Activated CD4-positive, alpha-beta T cell treated with anti-CD3 and anti-CD28 coated beads for 4 hours (primary cell): Measurements from ENCODE around the gene NKX2-4.
"Not testable (repeated sequence)": the region's sequence is repeated elsewhere in the genome, so short reads cannot be mapped to it uniquely, and the experiment has no call there.

Experiments
- DNase-seq, 2 donors: peaks; one replicate each; pipeline ENCODE4 v3.0.0-alpha.2; 2020

NKX2-4 gene

DNA sequence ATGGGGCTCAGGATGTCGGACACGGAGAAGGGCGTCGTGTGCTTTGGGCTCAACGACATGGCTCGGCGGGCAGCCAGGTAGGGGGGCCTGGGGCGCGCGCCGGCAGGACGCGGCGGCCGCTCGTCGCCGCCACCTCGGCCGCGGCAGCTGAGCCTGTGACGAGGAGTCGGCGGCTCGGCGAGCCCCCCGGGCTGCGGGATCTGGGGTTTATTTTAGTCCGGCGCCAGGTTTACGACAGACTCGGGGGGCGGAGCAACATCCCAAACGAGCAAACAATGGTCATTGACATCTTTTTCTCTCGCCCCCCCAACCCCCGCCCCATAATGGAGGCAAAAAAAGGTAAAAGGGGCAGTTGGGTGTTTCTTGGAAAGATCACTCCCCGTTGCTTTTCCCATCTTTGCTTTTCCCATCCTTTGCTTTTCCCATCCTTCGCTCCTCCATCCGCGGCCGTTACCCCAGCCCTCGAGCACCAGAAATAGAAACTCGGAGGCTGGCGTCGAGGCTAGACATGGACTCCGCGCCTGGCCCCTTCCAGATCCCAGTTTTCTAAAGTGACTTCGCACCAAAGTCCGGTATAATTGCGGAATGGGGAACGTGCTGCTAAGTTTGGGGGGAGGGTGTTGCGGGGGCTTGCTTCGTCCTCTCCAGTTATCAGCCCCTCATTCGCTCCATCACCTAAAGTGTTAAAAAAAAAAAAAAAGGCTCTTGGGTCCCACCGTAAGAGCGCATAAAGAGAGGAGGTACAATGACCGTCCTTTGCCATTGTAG is at the start of gene NKX2-4:
Gene NKX2-4, minus strand, starts transcription at position 186 of the 768 bp plus-strand sequence. Its CDS starts 127 bp downstream, at position 59.
- DNase-seq = no peak

DNA sequence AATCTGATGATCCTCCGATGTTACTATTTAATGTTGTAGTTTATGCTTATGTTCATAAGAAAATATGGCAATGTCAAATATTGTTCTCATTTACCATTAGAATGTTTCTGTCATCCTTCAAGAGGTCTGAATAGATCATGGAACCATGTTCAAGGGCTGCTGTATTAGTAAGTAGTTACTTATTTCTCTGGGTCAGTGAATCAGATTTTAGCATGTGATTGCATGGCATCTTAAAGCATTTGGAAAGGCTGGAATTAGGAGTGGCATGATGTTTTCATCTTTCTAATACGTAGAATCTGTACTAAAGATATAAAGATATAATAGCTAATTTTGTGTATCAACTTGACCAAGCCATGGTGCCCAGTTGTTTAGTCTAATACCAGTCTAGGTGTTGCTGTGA is 40.5 kb upstream of the NKX2-4 start:
- no peak for DNase-seq

DNA sequence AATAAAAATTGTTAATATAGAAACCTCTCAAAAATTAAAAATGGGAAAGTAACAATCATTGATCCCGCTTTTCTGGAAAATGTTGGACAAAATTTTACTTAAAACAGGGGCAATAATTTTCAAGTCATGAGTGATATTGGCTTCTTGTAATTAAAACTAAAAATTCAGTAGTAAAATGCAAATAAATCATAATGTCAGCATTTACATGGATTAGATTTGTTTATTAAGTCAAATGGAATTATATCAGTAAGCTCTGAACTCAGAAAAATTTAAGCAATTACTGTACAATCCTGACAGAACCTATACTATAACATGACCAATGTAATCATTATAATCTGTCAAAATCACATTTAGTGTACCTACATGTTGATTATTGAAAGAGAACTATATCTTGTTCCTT is 39.9 kb upstream of the NKX2-4 start:
- no peak for DNase-seq

DNA sequence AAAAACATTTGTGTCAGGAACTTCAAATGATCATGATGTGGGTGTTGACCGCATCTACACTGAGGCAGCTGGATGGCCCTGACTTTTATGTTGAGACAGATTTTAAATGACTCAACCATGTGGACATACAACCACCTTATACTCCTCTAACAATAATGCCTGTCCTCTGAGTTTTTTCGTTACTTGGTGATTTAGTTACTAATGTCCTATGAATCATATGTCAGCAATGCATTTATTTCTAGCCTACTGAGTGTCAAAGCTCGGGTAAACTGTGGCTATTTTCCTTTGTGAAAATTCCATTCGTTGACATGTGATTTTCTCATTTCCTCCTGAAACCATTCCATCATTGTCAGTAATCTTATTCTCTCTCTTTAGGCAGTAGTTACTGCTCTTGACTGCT is 38.9 kb upstream of the NKX2-4 start:
- no peak for DNase-seq

DNA sequence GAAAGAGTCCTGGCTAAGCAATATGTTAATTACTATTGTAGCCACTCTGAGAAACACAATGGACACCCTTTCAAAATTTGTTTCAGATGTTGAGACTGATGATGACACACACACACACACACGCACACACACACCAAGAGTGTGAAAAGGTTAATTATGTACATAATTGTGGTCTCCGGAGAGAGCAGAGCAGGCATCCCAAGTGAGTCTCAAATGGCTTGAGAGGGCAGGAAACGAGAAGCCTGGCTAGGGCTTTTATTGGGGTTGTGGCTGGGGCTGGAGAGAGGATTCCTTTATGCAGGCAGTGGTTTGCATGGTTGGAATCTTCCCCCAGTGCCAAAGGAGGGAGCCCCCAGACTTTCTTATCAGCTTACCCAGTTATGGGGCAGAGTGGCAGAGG is 38.2 kb upstream of the NKX2-4 start:
- DNase-seq = no peak

DNA sequence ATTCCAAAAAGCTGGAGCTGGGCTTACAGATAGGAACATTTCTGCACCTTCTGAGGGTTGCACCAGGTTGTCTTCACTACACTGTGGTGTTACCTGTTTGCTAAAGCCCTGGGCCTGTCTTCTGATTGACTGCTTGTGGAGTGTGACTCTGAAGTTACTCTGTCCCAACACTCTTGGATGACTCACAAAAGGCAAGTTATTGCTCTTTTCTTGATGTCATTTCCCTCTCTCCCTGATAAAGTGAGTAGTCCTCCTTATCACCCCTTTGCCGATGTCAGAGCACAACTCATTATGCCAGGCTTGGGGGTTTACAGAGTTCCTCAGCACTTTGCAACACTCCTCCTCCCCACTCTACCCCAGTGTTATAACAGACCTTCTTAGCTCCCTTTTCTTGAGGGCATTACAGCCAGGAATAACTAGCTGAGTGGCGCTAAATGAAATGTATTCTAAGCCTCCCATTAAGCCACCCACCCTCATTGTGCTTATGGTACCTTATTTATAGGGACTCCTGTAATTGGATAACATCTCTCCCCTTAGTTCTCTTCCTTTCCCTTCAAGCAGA is 36.1 kb upstream of the NKX2-4 start:
- no peak for DNase-seq

DNA sequence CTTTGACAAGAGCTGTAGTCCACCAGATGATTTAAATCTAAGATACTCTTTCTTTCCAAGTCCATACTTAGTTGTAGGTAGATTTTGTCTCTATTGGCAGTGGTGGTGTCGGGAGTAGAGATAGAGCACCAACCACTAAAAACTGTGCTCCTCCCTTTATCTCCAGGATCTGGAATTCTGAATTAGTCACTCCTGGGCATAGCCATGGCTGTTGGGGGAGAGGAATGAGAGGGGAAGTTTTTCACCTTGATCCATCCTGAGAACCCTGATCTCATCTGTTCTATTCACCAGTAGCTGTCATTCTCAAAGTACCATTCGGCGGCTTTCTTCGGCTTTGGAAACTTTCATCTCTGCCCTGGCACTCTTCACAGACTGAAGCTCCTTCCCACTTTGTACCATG is 35.6 kb upstream of the NKX2-4 start:
- DNase-seq = no peak

DNA sequence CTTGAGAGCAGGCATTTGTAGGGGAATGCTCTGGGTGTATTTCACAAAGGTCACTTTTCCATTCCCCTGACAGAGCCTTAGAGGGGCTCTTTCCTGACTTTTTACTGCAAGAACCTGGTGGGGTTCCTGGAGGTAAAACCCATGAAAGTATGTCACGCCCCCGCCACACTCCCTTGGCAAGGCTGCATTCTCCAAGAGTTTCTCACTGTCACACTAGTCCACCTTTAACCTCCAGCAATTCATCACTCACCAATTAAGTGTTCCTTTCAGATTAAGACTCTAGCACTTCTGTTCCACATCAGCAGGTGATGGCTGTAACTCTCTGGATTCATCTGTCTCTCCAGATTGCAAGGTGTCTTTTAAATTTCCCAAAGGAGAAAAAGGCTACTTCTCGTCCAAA is 32.7 kb upstream of the NKX2-4 start:
- DNase-seq = no peak

DNA sequence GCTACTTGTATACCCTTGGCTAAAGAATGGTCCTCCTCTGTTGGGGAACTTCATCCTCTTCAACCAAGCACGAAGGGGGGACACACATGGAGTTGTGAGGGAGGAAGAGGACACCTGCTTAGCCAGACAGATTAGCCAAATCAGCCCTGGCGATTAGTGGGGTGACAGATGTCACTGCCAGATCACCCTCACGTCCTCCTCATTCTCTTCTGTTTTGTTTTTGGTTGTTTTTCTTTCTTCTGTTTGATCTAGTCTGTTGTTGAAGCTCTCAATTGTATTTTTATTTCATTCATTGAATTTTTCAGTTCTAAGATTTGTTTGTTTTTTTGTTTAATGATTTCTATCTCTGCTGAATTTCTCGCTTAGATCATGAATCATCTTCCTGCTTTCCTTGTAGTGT is 27.5 kb upstream of the NKX2-4 start:
- no peak for DNase-seq

DNA sequence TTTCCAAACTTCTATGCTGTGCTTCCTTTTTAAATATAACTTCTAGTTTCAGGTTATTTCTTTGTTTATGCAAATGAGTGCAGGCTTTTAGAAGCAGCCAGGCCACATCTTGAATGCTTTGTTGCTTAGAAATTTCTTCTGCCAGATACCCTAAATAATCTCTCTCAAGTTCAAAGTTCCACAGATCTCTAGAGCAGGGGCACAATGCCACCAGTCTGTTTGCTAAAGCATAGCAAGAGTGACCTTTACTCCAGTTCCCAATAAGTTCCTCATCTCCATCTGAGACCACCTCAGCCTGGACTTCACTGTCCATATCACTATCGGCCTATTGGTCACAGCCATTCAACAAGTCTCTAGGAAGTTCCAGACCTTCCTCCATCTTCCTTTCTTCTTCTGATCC is 26.4 kb upstream of the NKX2-4 start:
- not testable (repeated sequence) for DNase-seq

DNA sequence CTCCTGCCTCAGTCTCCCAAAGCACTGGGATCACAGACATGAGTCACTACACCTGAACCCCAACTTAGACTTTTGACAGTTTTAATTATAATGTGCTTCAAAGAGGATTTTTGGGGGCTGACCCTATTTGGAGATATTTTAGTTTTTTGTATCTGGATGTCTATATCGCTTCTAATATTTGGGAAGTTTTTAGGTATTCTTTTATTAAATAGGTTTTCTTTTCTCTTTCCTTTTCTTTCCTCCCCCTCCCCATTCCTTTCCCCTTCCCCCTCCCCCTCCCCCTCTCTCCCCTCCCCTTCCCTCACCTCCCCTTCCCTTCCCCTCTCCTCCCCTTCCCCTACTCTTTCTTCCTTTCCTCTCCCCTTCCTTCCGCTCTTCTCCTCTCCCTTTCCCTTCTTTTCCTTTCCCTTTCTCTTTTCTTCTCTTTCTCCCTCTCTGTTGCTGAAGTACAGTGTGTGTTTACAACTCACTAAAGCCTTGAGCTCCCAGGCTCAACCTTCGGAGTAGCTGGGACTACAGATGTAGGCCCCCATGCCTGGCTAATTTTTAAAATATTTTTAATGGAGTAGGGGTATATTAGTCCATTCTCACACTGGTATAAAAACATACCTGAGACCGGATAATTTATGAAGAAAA is 24.4 kb upstream of the NKX2-4 start:
- DNase-seq = no peak

DNA sequence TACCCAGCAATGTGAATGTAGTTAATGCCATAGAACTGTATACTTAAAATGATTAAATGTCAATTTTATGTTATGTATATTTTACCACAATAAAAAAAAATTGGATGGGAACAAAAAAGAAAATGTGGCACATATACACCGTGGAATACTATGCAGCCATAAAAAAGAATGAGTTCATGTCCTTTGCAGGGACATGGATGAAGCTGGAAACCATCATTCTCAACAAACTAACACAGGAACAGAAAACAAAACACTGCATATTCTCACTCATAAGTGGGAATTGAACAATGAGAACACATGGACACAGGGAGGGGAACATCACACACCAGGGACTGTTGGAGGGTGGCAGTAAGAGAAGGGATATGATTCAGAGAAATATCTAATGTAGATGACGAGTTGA is 21.8 kb upstream of the NKX2-4 start:
- DNase-seq = not testable (repeated sequence)

DNA sequence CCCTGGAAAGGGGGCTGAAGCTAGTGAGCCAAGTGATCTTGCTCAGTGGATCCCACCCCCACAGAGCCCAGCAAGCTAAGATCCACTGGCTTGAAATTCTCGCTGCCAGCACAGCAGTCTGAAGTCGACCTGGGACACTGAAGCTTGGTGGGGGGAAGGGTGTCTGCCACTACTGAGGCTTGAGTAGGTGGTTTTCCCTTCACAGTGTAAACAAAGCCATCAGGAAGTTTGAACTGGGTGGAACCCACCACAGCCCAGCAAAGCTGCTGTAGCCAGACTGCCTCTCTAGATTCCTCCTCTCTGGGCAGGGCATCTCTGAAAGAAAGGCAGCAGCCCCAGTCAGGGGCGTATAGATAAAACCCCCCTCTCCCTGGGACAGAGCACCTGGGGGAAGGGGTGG is 16.7 kb upstream of the NKX2-4 start:
- not testable (repeated sequence) for DNase-seq

DNA sequence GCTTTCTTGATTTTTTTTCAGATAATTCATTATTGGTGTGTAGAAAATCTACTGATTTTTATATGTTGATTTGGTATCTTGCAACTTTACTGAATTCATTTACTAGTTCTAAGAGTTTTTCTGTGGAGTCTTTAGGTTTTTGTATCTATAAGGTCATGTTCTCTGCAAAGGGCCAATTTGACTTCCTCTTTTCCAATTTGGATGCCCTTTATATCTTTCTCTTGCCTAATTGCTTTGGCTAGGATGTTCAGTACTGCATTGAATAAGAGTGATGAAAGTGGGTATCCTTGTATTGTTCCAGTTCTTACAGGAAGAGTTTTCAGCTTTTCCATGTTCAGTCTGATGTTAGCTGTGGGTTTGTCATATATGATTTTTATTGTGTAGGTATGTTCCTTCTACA is 14.4 kb upstream of the NKX2-4 start:
- DNase-seq = no peak

DNA sequence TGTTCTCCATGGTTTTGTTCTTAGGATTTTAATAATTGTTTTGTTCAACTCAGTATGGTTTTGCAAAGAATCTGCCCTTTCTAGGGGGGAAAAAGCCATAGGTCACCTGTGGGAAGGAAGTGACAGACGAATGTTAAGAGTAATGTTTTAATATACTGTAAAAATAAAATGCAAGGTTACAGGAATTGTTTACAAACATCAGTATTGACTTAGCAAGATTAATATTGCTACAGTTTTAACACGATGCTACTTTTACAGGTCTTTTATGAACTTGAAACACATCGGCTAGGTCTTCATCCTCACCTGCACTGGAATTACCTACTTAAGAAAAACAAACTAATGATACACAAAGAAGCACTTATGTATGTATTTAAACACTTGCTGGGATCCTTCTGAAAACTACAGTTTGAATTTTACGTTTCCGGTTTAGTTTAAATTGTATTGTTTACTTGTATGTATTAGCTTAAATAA is 1.7 kb upstream of the NKX2-4 start:
- no peak for DNase-seq

DNA sequence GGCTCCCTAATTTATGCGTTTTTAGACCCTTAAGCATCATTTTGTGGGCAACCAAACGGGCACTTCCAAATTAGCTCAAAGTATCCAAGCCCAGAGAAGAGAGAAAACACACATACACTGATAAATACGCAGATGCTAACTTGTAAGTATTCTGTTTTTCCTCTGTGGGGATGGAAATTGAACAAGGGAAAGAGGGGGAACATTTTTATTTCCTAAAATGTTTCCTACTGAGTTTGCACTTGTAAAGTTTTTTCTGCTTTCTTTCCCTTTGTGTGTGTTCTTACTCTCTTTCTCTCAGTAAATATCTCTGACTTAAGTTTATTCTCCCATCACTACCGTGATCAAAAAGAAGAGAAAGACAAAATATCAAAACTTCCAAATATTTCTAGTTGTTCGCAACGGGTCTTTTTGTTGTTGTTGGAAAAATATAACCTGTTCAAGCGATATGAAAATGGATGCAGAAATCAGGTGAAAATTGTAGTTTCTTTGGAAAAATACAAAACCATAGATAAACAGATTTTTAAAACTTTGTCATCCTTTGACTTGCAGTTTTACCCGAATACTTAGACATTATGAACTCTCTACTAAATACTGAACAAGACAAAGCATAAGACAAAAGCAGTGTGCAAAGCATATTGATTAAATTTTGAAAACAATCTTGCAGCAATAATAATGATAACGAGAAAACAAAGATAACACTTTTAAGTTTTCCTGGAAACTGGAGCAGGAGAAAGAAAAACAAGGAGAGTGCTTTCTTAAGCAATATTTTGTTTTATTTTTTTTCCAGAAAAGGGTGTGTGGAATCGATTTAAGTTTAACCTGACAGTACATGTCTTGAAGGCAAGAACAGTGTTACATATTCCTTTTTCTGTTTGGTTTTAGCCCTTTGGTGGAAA is 1.0 kb upstream of the NKX2-4 start:
- DNase-seq = no peak

DNA sequence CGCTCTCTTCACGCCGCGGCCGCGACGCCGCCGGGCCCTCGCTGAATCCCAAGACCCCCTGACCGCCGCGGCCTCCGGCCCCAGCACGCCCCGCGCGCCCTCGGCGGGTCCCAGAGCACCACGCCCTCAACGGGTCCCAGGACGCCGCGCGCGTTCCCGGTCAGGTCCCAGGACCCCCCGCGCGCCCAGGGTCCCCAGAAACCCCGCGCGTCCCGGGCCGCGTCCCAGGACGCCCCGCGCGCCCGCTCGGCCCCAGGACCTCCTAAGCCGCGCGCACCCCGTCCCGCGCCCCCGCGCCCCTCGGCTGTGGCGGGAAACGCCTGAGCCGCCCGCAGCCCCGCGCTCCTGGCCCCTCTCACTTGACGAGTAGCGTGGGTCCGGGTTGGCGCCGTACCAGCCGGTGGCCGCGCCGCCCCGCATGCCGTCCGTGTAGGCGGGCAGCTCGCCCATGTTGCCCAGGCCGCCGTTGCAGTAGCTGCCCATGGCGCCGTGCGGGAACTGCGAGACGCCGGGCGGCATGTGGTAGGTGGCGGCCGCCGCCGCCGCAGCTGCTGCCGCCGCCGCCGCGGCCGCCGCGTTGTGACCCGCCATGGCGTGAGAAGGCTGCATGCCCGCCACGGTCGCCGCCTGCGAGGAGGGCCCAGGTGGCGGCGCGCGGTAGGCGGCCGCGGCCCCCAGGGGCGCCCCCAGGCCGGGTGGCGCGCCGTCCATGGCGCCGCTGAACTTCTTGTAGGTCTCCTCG is 556 bp downstream of the NKX2-4 start:
- DNase-seq = no peak

DNA sequence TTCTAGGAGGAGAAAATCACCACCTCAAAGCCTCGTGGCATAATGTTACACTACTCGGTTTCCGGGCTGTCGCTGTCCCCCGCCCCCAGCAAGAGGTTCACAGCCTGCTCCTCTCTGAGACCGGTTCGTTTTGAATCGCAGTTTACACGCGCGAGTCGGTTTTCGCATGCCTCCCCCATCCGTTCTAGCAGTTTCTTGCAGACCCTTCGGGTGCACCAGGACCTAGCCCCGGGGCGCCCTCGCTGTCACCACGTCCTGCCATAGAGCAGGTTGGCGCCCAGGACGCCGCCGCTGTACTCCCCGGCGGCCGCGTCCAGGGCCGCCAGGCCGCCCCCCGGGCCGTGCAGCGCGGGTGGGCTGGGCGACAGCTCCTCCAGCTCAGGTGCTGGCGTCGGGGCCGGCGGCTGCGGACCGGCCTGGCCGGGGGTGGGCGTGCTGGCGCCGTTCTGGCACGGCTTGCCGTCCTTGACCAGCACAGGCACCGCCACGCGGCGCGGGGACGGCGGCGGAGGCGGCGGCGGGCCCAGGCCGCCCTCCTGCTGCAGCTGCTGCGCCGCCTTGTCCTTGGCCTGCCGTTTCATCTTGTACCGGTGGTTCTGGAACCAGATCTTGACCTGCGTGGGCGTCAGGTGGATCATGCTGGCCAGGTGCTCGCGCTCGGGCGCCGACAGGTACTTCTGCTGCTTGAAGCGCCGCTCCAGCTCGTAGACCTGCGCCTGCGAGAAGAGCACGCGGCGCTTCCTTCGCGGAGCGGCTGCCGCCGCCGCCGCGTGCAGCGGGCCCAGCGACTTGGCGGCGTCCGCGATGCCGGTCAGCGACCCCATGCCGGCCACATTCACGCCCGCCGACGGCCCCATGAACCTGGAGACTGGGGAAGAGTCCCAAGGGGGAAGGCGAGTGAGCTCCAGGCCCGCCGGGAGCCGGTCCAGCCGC is 1.4 kb downstream of the NKX2-4 start:
- peak; percentile 40 to 46 for DNase-seq

DNA sequence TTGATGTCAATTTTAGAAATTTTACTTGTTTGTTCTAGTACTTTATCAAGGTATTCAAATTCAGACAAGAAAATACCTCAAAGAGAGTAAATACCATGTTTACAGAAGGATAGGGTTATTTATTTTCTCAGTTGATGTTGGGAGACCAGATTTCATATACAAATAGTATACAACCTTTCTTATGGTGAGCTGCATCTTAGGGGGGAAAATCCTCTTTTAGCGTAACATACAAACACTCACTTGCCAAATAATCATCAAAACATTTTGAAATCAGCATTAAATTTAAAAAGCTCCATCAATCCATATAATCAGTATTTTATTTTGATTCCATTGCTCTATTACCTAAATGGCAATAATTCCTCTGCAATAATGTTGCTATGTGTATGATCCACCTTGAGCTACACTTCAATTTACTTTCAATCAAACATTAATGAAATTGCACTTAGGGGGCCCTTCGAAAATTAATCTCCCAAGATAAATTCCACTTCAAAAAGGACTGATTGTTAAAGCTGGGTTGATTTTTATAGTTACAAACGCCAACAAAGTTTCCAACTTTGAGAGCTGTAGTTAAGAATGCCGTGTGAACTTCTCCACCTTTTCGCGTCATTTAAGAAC is 2.2 kb downstream of the NKX2-4 start:
- no peak for DNase-seq

DNA sequence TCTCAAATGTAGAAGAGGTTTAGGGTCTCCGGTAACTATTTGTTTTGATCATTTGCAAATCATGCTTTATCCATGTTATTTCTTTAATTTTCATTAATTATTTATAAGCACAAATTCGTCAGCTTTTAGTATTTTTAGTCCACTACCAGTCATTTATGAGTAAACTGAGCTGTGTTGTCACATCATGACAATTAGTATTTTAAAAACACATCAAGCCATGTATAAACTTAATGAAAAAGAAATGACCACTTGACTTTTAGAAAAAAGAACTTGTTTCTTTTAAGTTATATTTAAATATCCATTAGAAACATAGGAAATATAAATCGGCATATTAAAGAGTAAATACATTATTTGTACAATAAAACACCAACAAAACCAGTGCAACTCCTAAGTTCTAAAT is 2.8 kb downstream of the NKX2-4 start:
- DNase-seq = no peak
